Kidney (tissue), 14 donors: Measurements from ENCODE around the gene STRN3. TPM values are rescaled to one million over a fixed set of nuclear protein-coding genes. Genes with fewer than 3 reads are reported as not detected.

Experiments
- DNase-seq, 5 donors: peaks; one replicate each; pipeline ENCODE4 v3.0.0-alpha.2; 2013 to 2020
- FAIRE-seq: peaks from 2 replicates; lab custom pipeline; 2012; peaks lifted over from hg19 to GRCh38; lab: Jason Lieb, UNC
- H3K27ac ChIP-seq, 2 donors: one replicate each; pipeline ENCODE4 v1.7.0; 2013; ENCODE audit warnings: low read depth in 2 of 2, low read length in 2 of 2, inconsistent platforms in 1 of 2
- H3K27me3 ChIP-seq: one replicate; pipeline ENCODE4 v1.7.1; 2013; ENCODE audit warnings: low read length, inconsistent platforms; ENCODE audit not compliant: control insufficient read depth, insufficient read depth
- H3K36me3 ChIP-seq, 3 donors: one replicate each; pipeline versions ENCODE4 v1.7.0 to v1.7.1; 2013; ENCODE audit warnings: low read length in 3 of 3, control low read depth in 1 of 3, inconsistent platforms in 1 of 3; ENCODE audit not compliant: insufficient read depth in 3 of 3, control insufficient read depth in 2 of 3
- H3K4me1 ChIP-seq, 3 donors: one replicate each; pipeline versions ENCODE4 v1.7.0 to v1.7.1; 2013; ENCODE audit warnings: low read length in 3 of 3, inconsistent platforms in 1 of 3, low read depth in 1 of 3; ENCODE audit not compliant: control insufficient read depth in 2 of 3, insufficient read depth in 2 of 3
- H3K4me3 ChIP-seq, 3 donors: one replicate each; pipeline versions ENCODE4 v1.7.0 to v1.8.1; 2013; ENCODE audit warnings: low read length in 3 of 3, control low read depth in 1 of 3, inconsistent platforms in 1 of 3
- H3K9ac ChIP-seq, 3 donors: one replicate each; pipeline versions ENCODE4 v1.7.0 to v1.7.1; 2013; ENCODE audit warnings: low read length in 3 of 3, control low read depth in 1 of 3, inconsistent platforms in 1 of 3
- H3K9me3 ChIP-seq, 3 donors: one replicate each; pipeline versions ENCODE4 v1.7.0 to v1.7.1; 2013; ENCODE audit warnings: low read length in 3 of 3, control low read depth in 1 of 3, inconsistent platforms in 1 of 3; ENCODE audit not compliant: control insufficient read depth in 2 of 3, insufficient read depth in 1 of 3
- intact Hi-C: fragments of 100-400 bp; cut with DNase I; formaldehyde crosslinking; loops from one replicate; pipeline ENCODE4 v1.11.1; 2022
- polyA plus RNA-seq: library from polyadenylated mRNA; stranded (reverse); fragments of 350-450 nt; fragmentation: Illumina TruSeq; extraction: RNeasy Lipid Tissue Mini Kit (QIAGEN cat#74804); gene quantifications from one replicate; pipeline ENCODE4 v1.2.3, GENCODE V29; 2014; ENCODE audit warnings: low read depth, low replicate concordance; ENCODE audit not compliant: insufficient read depth
- total RNA-seq: library from RNA; stranded (reverse); fragmentation: NEBNext Ultra II Directional; extraction: Animal tissue kit (Norgen Biotek cat#: 25700); gene quantifications from one replicate; pipeline ENCODE4 v1.2.1, GENCODE V29; 2021
- TF ChIP-seq, protein P1 (sequence below): IDR thresholded peaks from 3 replicates; pipeline ENCODE4 v1.5.1; 2012; ENCODE audit warnings: mild to moderate bottlenecking, moderate library complexity, borderline replicate concordance; ENCODE audit not compliant: insufficient read depth; ENCODE audit errors: extremely low read depth
- donor health status: control.
- donor health status: control.
- donor health status: control.
- donor health status: control.
- donor health status: control.
- donor health status: DM: yes; HTN: yes; CAD: no.
- donor health status: Normal renal cell carcinoma (clear cell type).

The STRN3 gene
- total and polyA plus RNA-seq, 2 donors from 2014 or later, result 10.6 to 52.9 TPM

DNA sequence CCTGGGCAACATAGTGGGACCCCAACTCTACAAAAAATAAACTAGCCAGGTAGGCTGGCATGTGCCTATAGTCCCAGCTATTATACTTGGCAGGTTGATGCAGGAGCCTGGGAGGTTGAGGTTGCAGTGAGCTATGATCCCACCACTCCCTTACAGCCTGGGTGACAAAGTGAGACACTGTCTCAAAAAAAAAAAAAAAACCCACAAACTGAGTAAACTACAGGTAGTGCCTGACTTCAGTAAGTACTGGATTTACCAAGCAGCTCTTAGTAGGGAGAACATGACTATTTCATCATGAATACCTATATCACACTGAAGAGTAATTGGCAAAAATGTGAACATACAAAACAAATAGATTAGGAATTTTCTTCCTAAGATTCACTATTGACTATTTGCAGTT, 33.1 kb downstream of the STRN3 start:
- Histone ChIP-seq H3K36me3 (no peaks in the 10 kb centered on the region), H3K27me3 (no peaks in the 10 kb centered on the region), H3K9me3 (peaks cover 0 to 5% (median 0%) of the 10 kb centered on the region in 3 donors), H3K4me1 (peaks cover 0 to 17% (median 2%) of the 10 kb centered on the region in 3 donors), H3K27ac (no peak overlapping the region), H3K9ac (no peak overlapping the region), H3K4me3 (no peak overlapping the region)
- FAIRE-seq (no peak), DNase-seq (no peak)
- TF ChIP-seq, protein P1, sequence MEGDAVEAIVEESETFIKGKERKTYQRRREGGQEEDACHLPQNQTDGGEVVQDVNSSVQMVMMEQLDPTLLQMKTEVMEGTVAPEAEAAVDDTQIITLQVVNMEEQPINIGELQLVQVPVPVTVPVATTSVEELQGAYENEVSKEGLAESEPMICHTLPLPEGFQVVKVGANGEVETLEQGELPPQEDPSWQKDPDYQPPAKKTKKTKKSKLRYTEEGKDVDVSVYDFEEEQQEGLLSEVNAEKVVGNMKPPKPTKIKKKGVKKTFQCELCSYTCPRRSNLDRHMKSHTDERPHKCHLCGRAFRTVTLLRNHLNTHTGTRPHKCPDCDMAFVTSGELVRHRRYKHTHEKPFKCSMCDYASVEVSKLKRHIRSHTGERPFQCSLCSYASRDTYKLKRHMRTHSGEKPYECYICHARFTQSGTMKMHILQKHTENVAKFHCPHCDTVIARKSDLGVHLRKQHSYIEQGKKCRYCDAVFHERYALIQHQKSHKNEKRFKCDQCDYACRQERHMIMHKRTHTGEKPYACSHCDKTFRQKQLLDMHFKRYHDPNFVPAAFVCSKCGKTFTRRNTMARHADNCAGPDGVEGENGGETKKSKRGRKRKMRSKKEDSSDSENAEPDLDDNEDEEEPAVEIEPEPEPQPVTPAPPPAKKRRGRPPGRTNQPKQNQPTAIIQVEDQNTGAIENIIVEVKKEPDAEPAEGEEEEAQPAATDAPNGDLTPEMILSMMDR, result no peak
- intact Hi-C loops, result no loop called here

DNA sequence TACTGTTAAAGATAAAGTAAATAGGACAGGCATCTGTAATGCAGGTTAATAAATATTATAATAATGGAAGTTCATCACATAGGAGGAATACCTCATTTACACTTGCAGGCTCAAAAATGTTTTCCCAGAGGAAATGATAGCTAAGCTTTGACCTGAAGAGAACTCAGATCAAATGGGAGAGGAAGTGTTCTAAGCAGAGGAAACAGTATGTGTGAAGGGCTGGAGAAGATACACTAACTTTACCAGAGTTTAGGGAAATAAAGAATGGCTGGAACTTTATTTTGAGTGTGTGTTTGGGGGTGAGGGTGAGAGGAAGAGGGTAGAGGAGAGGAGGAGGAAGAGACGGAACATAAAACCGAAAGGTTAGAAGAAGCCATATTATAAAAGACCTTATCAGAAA, 34.8 kb downstream of the STRN3 start:
- TF ChIP-seq, protein P1, result no peak
- intact Hi-C loops, result no loop called here
- FAIRE-seq (no peak), DNase-seq (no peak)
- Histone ChIP-seq H3K27me3 (no peaks in the 10 kb centered on the region), H3K4me1 (peaks cover 0 to 17% (median 2%) of the 10 kb centered on the region in 3 donors), H3K4me3 (no peak overlapping the region), H3K9ac (no peak overlapping the region), H3K9me3 (no peaks in the 10 kb centered on the region), H3K27ac (no peak overlapping the region), H3K36me3 (no peaks in the 10 kb centered on the region)

DNA sequence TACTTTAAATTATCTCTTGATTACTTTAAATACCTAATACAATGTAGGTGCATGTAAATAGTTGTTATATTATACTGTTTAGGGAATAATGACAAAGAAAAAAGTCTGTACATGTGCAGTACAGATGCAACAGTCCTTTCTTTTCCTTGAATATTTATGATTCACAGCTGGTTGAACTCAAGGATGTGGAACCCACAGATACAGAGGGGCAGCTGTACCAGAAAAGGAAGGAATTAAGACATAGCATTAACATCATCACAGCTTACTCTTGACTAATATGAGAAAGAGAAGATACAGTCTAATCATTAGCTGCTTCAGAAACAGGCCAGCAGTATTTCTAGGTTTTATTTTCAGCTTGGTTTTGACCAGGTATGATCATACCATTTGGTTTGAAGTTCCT, 35.4 kb downstream of the STRN3 start:
- FAIRE-seq (no peak), DNase-seq (no peak)
- H3K4me1 ChIP-seq, result peaks cover 0 to 10% (median 2%) of the 10 kb centered on the region in 3 donors
- no peak overlapping the region for H3K4me3 ChIP-seq
- no peak overlapping the region for H3K27ac ChIP-seq
- TF ChIP-seq, protein P1, result no peak
- H3K27me3 ChIP-seq, result no peaks in the 10 kb centered on the region
- H3K9ac ChIP-seq, result no peak overlapping the region
- H3K9me3 ChIP-seq, result no peaks in the 10 kb centered on the region
- intact Hi-C loops, result no loop called here
- H3K36me3 ChIP-seq, result no peaks in the 10 kb centered on the region

DNA sequence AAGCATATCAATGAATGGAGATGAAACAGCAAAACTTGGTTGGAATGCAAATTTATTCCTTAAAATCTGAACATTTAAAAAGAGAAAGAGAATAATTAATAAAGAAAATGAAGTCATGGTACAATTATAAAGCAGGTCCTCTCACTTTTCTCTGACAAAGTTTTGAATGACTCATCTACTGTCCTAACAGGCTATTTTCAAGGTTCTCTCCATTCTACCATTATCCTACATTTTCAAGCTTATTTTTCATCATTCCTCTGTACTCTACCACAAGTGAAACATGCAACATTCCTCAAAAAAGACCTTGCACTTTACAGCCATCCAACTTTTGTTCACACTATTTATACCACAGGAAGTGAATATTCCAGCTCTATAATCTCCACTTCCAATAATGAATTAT, 37.7 kb downstream of the STRN3 start:
- FAIRE-seq, result no peak
- H3K4me1 ChIP-seq, result peaks cover 0 to 4% (median 0%) of the 10 kb centered on the region in 3 donors
- no peak for DNase-seq
- no peak overlapping the region for H3K9ac ChIP-seq
- H3K36me3 ChIP-seq, result no peaks in the 10 kb centered on the region
- intact Hi-C loops, result no loop called here
- H3K4me3 ChIP-seq, result no peak overlapping the region
- H3K27me3 ChIP-seq, result no peaks in the 10 kb centered on the region
- TF ChIP-seq, protein P1, result no peak
- H3K9me3 ChIP-seq, result no peaks in the 10 kb centered on the region
- no peak overlapping the region for H3K27ac ChIP-seq
